HUES64 (cell line): Measurements from ENCODE around the gene KLHL13.

Experiments
- H3K27ac ChIP-seq: 2 replicates; pipeline ENCODE4 v1.7.0; 2013; ENCODE audit warnings: low read depth, low read length, inconsistent platforms
- H3K27me3 ChIP-seq: 2 replicates; pipeline ENCODE4 v1.6.1; 2013; ENCODE audit warnings: mild to moderate bottlenecking, low read length; ENCODE audit not compliant: insufficient read depth
- H3K36me3 ChIP-seq: 2 replicates; pipeline ENCODE4 v1.6.1; 2013; ENCODE audit warnings: mild to moderate bottlenecking, low read length; ENCODE audit not compliant: insufficient read depth
- H3K4me1 ChIP-seq: 2 replicates; pipeline ENCODE4 v1.6.1; 2013; ENCODE audit warnings: mild to moderate bottlenecking, low read length, moderate library complexity; ENCODE audit not compliant: insufficient read depth
- H3K4me3 ChIP-seq: 2 replicates; pipeline ENCODE4 v1.5.1; 2013; ENCODE audit warnings: mild to moderate bottlenecking, low read length, moderate library complexity
- H3K9ac ChIP-seq: 2 replicates; pipeline ENCODE4 v1.6.1; 2013; ENCODE audit warnings: mild to moderate bottlenecking, low read depth, low read length
- H3K9me3 ChIP-seq: 2 replicates; pipeline ENCODE4 v1.6.1; 2013; ENCODE audit warnings: low read depth, low read length; ENCODE audit not compliant: insufficient read depth
- WGBS: fragments of 150-250, 120-280 bp; methylation state at CpG from one replicate; pipeline ENCODE4 v1.1.7; 2013; ENCODE audit warnings: missing lambda C conversion rate; 5-methylcytosine and 5-hydroxymethylcytosine counted together

Gene KLHL13

GRCh38 chrX:117851025-117851424 lies 265.6 kb downstream of the KLHL13 start:
- Histone ChIP-seq H3K27me3 (no peaks in the 10 kb centered on the region), H3K9me3 (no peaks in the 10 kb centered on the region)
- WGBS, result 93% methylated on average over 2 of the region's 2 CpGs

More at GRCh38 chrX:117851025-117851424, 265.6 kb downstream of the KLHL13 start:
- no peak overlapping the region for H3K9ac ChIP-seq
- H3K4me1 ChIP-seq, result no peaks in the 10 kb centered on the region
- H3K36me3 ChIP-seq, result no peaks in the 10 kb centered on the region
- H3K27ac ChIP-seq, result no peak overlapping the region
- H3K4me3 ChIP-seq, result no peak overlapping the region
